Tibial nerve (tissue), 4 donors: ENCODE data around the gene USP22.

Experiments
- CTCF ChIP-seq, 5 experiments: fragments of 200-600 bp in 3 of 5; fragments of 450-650 bp in 2 of 5; sonication (generic) in 3 of 5; IDR thresholded peaks; one replicate each; pipeline ENCODE4 v1.5.1; 2016 to 2019; ENCODE audit warnings: antibody characterized with exemption in 5 of 5, mild to moderate bottlenecking in 3 of 5, moderate library complexity in 2 of 5
- EP300 ChIP-seq, 2 donors: sonication (generic); formaldehyde crosslinking; IDR thresholded peaks; one replicate each; pipeline ENCODE4 v1.6.1; 2017; ENCODE audit warnings: antibody characterized with exemption in 2 of 2, mild to moderate bottlenecking in 1 of 2
- POLR2A ChIP-seq, 2 donors: fragments of 450-650 bp; IDR thresholded peaks; one replicate each; pipeline ENCODE4 v1.6.1; 2017; ENCODE audit warnings: antibody characterized with exemption in 2 of 2, mild to moderate bottlenecking in 2 of 2, moderate library complexity in 2 of 2

GRCh38 chr17:21021208-21021803, 21.5 kb downstream of the USP22 start:
- TF ChIP-seq CTCF (IDR thresholded peaks at IDR 0.05), result no peak
- TF ChIP-seq POLR2A (IDR thresholded peaks at IDR 0.05), result no peak
- TF ChIP-seq EP300 (IDR thresholded peaks at IDR 0.05), result no peak
